ENCODE results near the gene CTDNEP1. TPM values are rescaled to one million over a fixed set of nuclear protein-coding genes. Genes with fewer than 3 reads are reported as not detected.

CTDNEP1 gene
- polyA plus RNA-seq, 1 of the 3 experiments (the other 2 are of a cell fraction) = 111 TPM

DNA sequence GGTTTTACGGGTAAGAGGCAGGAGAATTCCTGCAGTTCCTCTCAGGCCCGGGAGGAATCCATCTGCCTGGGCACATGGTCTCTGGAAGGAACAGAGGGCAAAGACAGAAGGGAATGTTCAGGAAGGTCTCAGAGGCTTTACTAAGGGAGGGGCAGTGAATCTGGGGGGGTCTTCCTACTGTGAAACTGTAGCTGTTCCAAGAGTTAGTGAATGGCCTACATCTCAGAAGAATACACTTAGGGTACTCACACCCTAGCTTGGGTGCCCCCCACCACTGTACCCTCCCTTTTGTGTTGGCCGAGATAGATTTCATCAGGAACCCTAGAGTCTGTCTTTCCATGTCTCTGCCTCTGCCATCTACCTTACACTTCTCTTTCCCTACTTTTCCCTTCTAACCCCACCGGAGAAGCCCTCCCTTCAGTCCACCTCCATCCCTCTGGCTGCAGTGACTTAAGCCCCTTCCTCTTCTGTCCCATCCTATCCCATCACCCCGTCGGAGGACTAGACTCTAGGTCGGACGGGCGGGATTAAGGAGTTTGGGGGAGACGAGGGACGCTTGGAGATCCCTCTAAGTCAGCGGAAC lies 32.2 kb downstream of the CTDNEP1 start:
- ChIA-PET POLR2A (interaction anchor here (0.6 to 2.7 kb wide), 8 partner anchors 13 to 364 kb away, joined by 3 to 11 read pairs (median 4); partner anchors contain the start of genes DVL2, MPDU1 and NEURL4), CTCF (interaction anchor here (0.6 to 4.3 kb wide), 7 partner anchors 11 to 1094 kb away, joined by 3 to 44 read pairs (median 15); partner anchors contain the start of genes DVL2, GABARAP and PHF23)
- Histone ChIP-seq H4K20me1 (ENCODE audit: insufficient read depth) (peaks cover 4% of the 10 kb centered on the region; the same call in 1 of the 2 replicates), H3K36me3 (replicated peaks in 1 of 2; ENCODE audit: control insufficient read depth in 1 of 2, insufficient read depth in 2 of 2, low read length in 1 of 2) (peaks cover 23% of the 10 kb centered on the region in 2 experiments), H3F3A (replicated peaks; ENCODE audit: insufficient read depth) (peaks cover 52% of the 10 kb centered on the region), H3K79me2 (ENCODE audit: insufficient read depth) (peaks cover 40% of the 10 kb centered on the region), H3K27ac (ENCODE audit: low read depth in 2 of 2, low read length in 1 of 2) (peak overlapping the region; percentile 76 to 89; a peak in 3 of 4 replicates), H3K27me3 (ENCODE audit: insufficient read depth) (no peaks in the 10 kb centered on the region), H3K9me2 (no peaks in the 10 kb centered on the region), H3K9me3 (no peaks in the 10 kb centered on the region), H3K4me3 (ENCODE audit: low read depth in 2 of 2, low read length in 1 of 2) (peak overlapping the region; percentile 79 to 99), H2AFZ (ENCODE audit: low read depth) (peak overlapping the region; percentile 68), H3K9ac (peak overlapping the region; percentile 88; the same call in 1 of the 2 replicates), H3K4me1 (ENCODE audit: control insufficient read depth in 1 of 2, insufficient read depth in 2 of 2, low read depth in 1 of 2, low read length in 1 of 2) (peaks cover 20 to 56% of the 10 kb centered on the region in 2 experiments; a peak in 3 of 4 replicates), H3K4me2 (peak overlapping the region; percentile 100)
- 19% methylated on average over 12 of the region's 12 CpGs for WGBS (ENCODE audit: low lambda C conversion rate)
- TF ChIP-seq POLR2AphosphoS5 (IDR thresholded peaks at IDR 0.05; ENCODE audit: low read depth, low read length) (0 out of 2 replicates have a peak, but pooled peaks have one; percentile 70), REST (IDR thresholded peaks at IDR 0.05; ENCODE audit: low read depth, low read length) (no peak)
- no peak for DNase-seq

GRCh38 chr17:7218758-7219157 lies 32.8 kb downstream of the CTDNEP1 start:
- 78% methylated on average over 6 of the region's 6 CpGs for WGBS (ENCODE audit: low lambda C conversion rate)
- H3F3A ChIP-seq (replicated peaks; ENCODE audit: insufficient read depth) = peaks cover 52% of the 10 kb centered on the region
- peaks cover 45% of the 10 kb centered on the region for H3K79me2 ChIP-seq (ENCODE audit: insufficient read depth)
- H2AFZ ChIP-seq (ENCODE audit: low read depth) = no peak overlapping the region; the same call in 1 of the 2 replicates
- no peak for TF ChIP-seq PBX3 (IDR thresholded peaks at IDR 0.05)
- 0 out of 2 replicates have a peak overlapping the region, but pooled peaks have one; percentile 100 for H3K4me2 ChIP-seq
- H3K9me3 ChIP-seq = no peaks in the 10 kb centered on the region
- H3K4me1 ChIP-seq (ENCODE audit: control insufficient read depth in 1 of 2, insufficient read depth in 2 of 2, low read depth in 1 of 2, low read length in 1 of 2) = peaks cover 20 to 60% of the 10 kb centered on the region in 2 experiments; a peak in 3 of 4 replicates
- no peaks in the 10 kb centered on the region for H3K9me2 ChIP-seq
- peaks cover 8% of the 10 kb centered on the region for H4K20me1 ChIP-seq (ENCODE audit: insufficient read depth)
- H3K27me3 ChIP-seq (ENCODE audit: insufficient read depth) = no peaks in the 10 kb centered on the region
- ChIA-PET CTCF (interaction anchor here (0.6 to 4.3 kb wide), 3 partner anchors 13 to 94 kb away, joined by 3 to 44 read pairs (median 26); partner anchors contain the start of genes DVL2 and PHF23), POLR2A (interaction anchor here (1.2 to 1.5 kb wide), 2 partner anchors 14 to 16 kb away, joined by 3 to 10 read pairs; partner anchors contain the start of gene DVL2)
- peaks cover 18 to 22% of the 10 kb centered on the region in 2 experiments for H3K36me3 ChIP-seq (replicated peaks in 1 of 2; ENCODE audit: control insufficient read depth in 1 of 2, insufficient read depth in 2 of 2, low read length in 1 of 2)
- no peak overlapping the region for H3K9ac ChIP-seq
- peak overlapping the region in 1 of 2 experiments; percentile 76; a peak in 1 of 4 replicates for H3K27ac ChIP-seq (ENCODE audit: low read depth in 2 of 2, low read length in 1 of 2)
- no peak overlapping the region for H3K4me3 ChIP-seq (ENCODE audit: low read depth in 2 of 2, low read length in 1 of 2)
- no peak for DNase-seq
